ACC112 (cell line): ENCODE data around the gene PRDM16.

Source experiments
- H2AFZ ChIP-seq: fragments of 200-600 bp; sonication (generic); one replicate; pipeline ENCODE4 v1.6.0; 2017; ENCODE audit warnings: antibody characterized with exemption, low read length; ENCODE audit not compliant: unreplicated experiment
- H3K27ac ChIP-seq: fragments of 200-600 bp; sonication (generic); 2 replicates; pipeline ENCODE4 v1.5.1; 2014; ENCODE audit warnings: low read depth, mild to moderate bottlenecking, antibody characterized with exemption, low read length, moderate library complexity
- H3K27me3 ChIP-seq: fragments of 200-600 bp; sonication (generic); 2 replicates; pipeline ENCODE4 v1.6.1; 2014; ENCODE audit warnings: mild to moderate bottlenecking, antibody characterized with exemption, low read length, moderate library complexity, mixed read lengths; ENCODE audit not compliant: insufficient read depth
- H3K36me3 ChIP-seq: fragments of 200-600 bp; sonication (generic); 2 replicates; pipeline ENCODE4 v1.6.1; 2016; ENCODE audit warnings: mild to moderate bottlenecking, antibody characterized with exemption, low read length, moderate library complexity, mixed read lengths; ENCODE audit not compliant: insufficient read depth
- H3K4me1 ChIP-seq: fragments of 200-600 bp; sonication (generic); one replicate; pipeline ENCODE4 v1.6.1; 2016; ENCODE audit warnings: low read length, mixed read lengths; ENCODE audit not compliant: insufficient read depth, unreplicated experiment, control insufficient read depth
- H3K4me3 ChIP-seq: fragments of 200-600 bp; sonication (generic); 2 replicates; pipeline ENCODE4 v1.5.1; 2014; ENCODE audit warnings: mild to moderate bottlenecking, low read depth, low read length
- H3K79me2 ChIP-seq: fragments of 200-600 bp; sonication (generic); one replicate; pipeline ENCODE4 v1.6.0; 2016; ENCODE audit warnings: low read length; ENCODE audit not compliant: control insufficient read depth, unreplicated experiment, insufficient read depth

The PRDM16 gene

GRCh38 chr1:3109355-3109754, 40.4 kb downstream of the PRDM16 start:
- Histone ChIP-seq H3K27ac (no peak overlapping the region), H3K36me3 (no peaks in the 10 kb centered on the region)

GRCh38 chr1:3111348-3112021, 42.5 kb downstream of the PRDM16 start:
- Histone ChIP-seq H3K36me3 (no peaks in the 10 kb centered on the region), H3K27me3 (no peaks in the 10 kb centered on the region), H3K4me3 (no peak overlapping the region), H3K4me1 (no peaks in the 10 kb centered on the region), H3K27ac (no peak overlapping the region), H2AFZ (no peak overlapping the region), H3K79me2 (no peaks in the 10 kb centered on the region)

More at GRCh38 chr1:3109355-3109754, 40.4 kb downstream of the PRDM16 start:
- Histone ChIP-seq H3K4me1 (no peaks in the 10 kb centered on the region), H3K4me3 (no peak overlapping the region), H2AFZ (no peak overlapping the region), H3K27me3 (no peaks in the 10 kb centered on the region), H3K79me2 (no peaks in the 10 kb centered on the region)

GRCh38 chr1:3112526-3112925, 43.5 kb downstream of the PRDM16 start:
- Histone ChIP-seq H3K27ac (no peak overlapping the region), H3K4me3 (no peak overlapping the region), H3K79me2 (no peaks in the 10 kb centered on the region), H2AFZ (no peak overlapping the region), H3K27me3 (no peaks in the 10 kb centered on the region), H3K36me3 (no peaks in the 10 kb centered on the region), H3K4me1 (no peaks in the 10 kb centered on the region)

- H2AFZ ChIP-seq = no peak overlapping the region
- H3K27ac ChIP-seq = no peak overlapping the region
- no peak overlapping the region for H3K4me3 ChIP-seq
- H3K79me2 ChIP-seq = no peaks in the 10 kb centered on the region
- no peaks in the 10 kb centered on the region for H3K36me3 ChIP-seq
- no peaks in the 10 kb centered on the region for H3K4me1 ChIP-seq
- H3K27me3 ChIP-seq = no peaks in the 10 kb centered on the region
Observed at GRCh38 chr1:3113047-3113740, 44.2 kb downstream of the PRDM16 start.

GRCh38 chr1:3113741-3114056, 44.7 kb downstream of the PRDM16 start:
- Histone ChIP-seq H2AFZ (no peak overlapping the region), H3K27ac (no peak overlapping the region)

GRCh38 chr1:3114131-3114744, 45.2 kb downstream of the PRDM16 start:
- H3K36me3 ChIP-seq = no peaks in the 10 kb centered on the region
- no peak overlapping the region for H2AFZ ChIP-seq
- no peaks in the 10 kb centered on the region for H3K4me1 ChIP-seq
- no peaks in the 10 kb centered on the region for H3K27me3 ChIP-seq
- H3K4me3 ChIP-seq = no peak overlapping the region
- H3K27ac ChIP-seq = no peak overlapping the region
- H3K79me2 ChIP-seq = no peaks in the 10 kb centered on the region

More at GRCh38 chr1:3113741-3114056, 44.7 kb downstream of the PRDM16 start:
- no peaks in the 10 kb centered on the region for H3K4me1 ChIP-seq
- no peak overlapping the region for H3K4me3 ChIP-seq
- H3K36me3 ChIP-seq = no peaks in the 10 kb centered on the region
- no peaks in the 10 kb centered on the region for H3K79me2 ChIP-seq
- no peaks in the 10 kb centered on the region for H3K27me3 ChIP-seq

- H3K27ac ChIP-seq = no peak overlapping the region
- no peak overlapping the region for H2AFZ ChIP-seq
- H3K36me3 ChIP-seq = no peaks in the 10 kb centered on the region
- H3K4me1 ChIP-seq = no peaks in the 10 kb centered on the region
- no peaks in the 10 kb centered on the region for H3K27me3 ChIP-seq
- no peak overlapping the region for H3K4me3 ChIP-seq
- H3K79me2 ChIP-seq = no peaks in the 10 kb centered on the region
Observed at GRCh38 chr1:3114846-3115245, 45.8 kb downstream of the PRDM16 start.

- Histone ChIP-seq H3K4me1 (no peaks in the 10 kb centered on the region), H2AFZ (no peak overlapping the region), H3K27me3 (no peaks in the 10 kb centered on the region), H3K36me3 (no peaks in the 10 kb centered on the region), H3K4me3 (no peak overlapping the region), H3K27ac (no peak overlapping the region), H3K79me2 (no peaks in the 10 kb centered on the region)
Observed at GRCh38 chr1:3115275-3116149, 46.5 kb downstream of the PRDM16 start.

GRCh38 chr1:3116150-3116510, 47.1 kb downstream of the PRDM16 start:
- Histone ChIP-seq H3K4me1 (no peaks in the 10 kb centered on the region), H2AFZ (no peak overlapping the region), H3K36me3 (no peaks in the 10 kb centered on the region), H3K4me3 (no peak overlapping the region), H3K27me3 (no peaks in the 10 kb centered on the region), H3K79me2 (no peaks in the 10 kb centered on the region), H3K27ac (no peak overlapping the region)

- no peaks in the 10 kb centered on the region for H3K79me2 ChIP-seq
- H3K4me3 ChIP-seq = no peak overlapping the region
- no peak overlapping the region for H2AFZ ChIP-seq
- no peaks in the 10 kb centered on the region for H3K4me1 ChIP-seq
- no peaks in the 10 kb centered on the region for H3K27me3 ChIP-seq
- no peaks in the 10 kb centered on the region for H3K36me3 ChIP-seq
- no peak overlapping the region for H3K27ac ChIP-seq
Observed at GRCh38 chr1:3116560-3116959, 47.6 kb downstream of the PRDM16 start.
